Neural cell (in vitro differentiated cells): ENCODE measurements around the gene RDH16. TPM values are rescaled to one million over a fixed set of nuclear protein-coding genes. Genes with fewer than 3 reads are reported as not detected.

Source experiments
- H2AFZ ChIP-seq: fragments of 200-600, 300-800 bp; sonication (generic), shearing (Covaris generic); 2 replicates; pipeline ENCODE4 v1.6.0; 2014; ENCODE audit warnings: low read depth, mild to moderate bottlenecking, antibody characterized with exemption, low read length, moderate library complexity
- H3F3A ChIP-seq: fragments of 200-600 bp; shearing (Covaris generic); 2 replicates; pipeline ENCODE4 v1.6.1; 2016; ENCODE audit warnings: mild to moderate bottlenecking, moderate library complexity, mixed read lengths, antibody characterized with exemption, low read length; ENCODE audit not compliant: insufficient read depth, poor library complexity, severe bottlenecking
- H3K27ac ChIP-seq: fragments of 200-600, 300-800 bp; sonication (generic), shearing (Covaris generic); 2 replicates; pipeline ENCODE4 v1.5.1; 2014; ENCODE audit warnings: mild to moderate bottlenecking, low read length, moderate library complexity
- H3K27me3 ChIP-seq: fragments of 300-800, 200-600 bp; sonication (generic), shearing (Covaris generic); 2 replicates; pipeline ENCODE4 v1.6.0; 2014; ENCODE audit warnings: mild to moderate bottlenecking, low read depth, low read length, moderate library complexity; ENCODE audit not compliant: insufficient read depth
- H3K36me3 ChIP-seq: fragments of 300-800, 200-600 bp; sonication (generic), shearing (Covaris generic); 2 replicates; pipeline ENCODE4 v1.5.1; 2014; ENCODE audit warnings: mild to moderate bottlenecking, antibody characterized with exemption, low read length, moderate library complexity; ENCODE audit not compliant: insufficient read depth
- H3K4me2 ChIP-seq: fragments of 300-800, 200-600 bp; sonication (generic), shearing (Covaris generic); 2 replicates; pipeline ENCODE4 v1.6.0; 2014; ENCODE audit warnings: mild to moderate bottlenecking, low read length
- H3K4me3 ChIP-seq: fragments of 300-800, 200-600 bp; sonication (generic), shearing (Covaris generic); 2 replicates; pipeline ENCODE4 v1.5.1; 2014; ENCODE audit warnings: mild to moderate bottlenecking, low read length, moderate library complexity
- H3K79me2 ChIP-seq: fragments of 200-600 bp; shearing (Covaris generic); replicated peaks from 2 replicates; pipeline ENCODE4 v1.6.0; 2014; ENCODE audit warnings: mild to moderate bottlenecking, low read length, moderate library complexity; ENCODE audit not compliant: insufficient read depth
- H3K9ac ChIP-seq: fragments of 300-800, 200-600 bp; sonication (generic), shearing (Covaris generic); 2 replicates; pipeline ENCODE4 v1.6.1; 2016; ENCODE audit warnings: mild to moderate bottlenecking, low read length, mixed read lengths
- H3K9me2 ChIP-seq: fragments of 200-600 bp; shearing (Covaris generic); 2 replicates; pipeline ENCODE4 v1.6.1; 2016; ENCODE audit warnings: mild to moderate bottlenecking, low read length, mixed read lengths; ENCODE audit not compliant: insufficient read depth
- H3K9me3 ChIP-seq: fragments of 200-600, 300-800 bp; sonication (generic), shearing (Covaris generic); 2 replicates; pipeline ENCODE4 v1.6.1; 2016; ENCODE audit warnings: mild to moderate bottlenecking, mixed run types, low read length, moderate library complexity, mixed read lengths
- H4K20me1 ChIP-seq: fragments of 200-600 bp; shearing (Covaris generic); 2 replicates; pipeline ENCODE4 v1.6.1; 2016; ENCODE audit warnings: mild to moderate bottlenecking, mixed run types; ENCODE audit not compliant: insufficient read depth
- EP300 ChIP-seq: fragments of 450-650 bp; conservative IDR thresholded peaks from 2 replicates; pipeline ENCODE4 v1.6.1; 2014; ENCODE audit warnings: antibody characterized with exemption, mild to moderate bottlenecking, moderate library complexity; ENCODE audit not compliant: poor library complexity, severe bottlenecking
- EZH2 ChIP-seq: fragments of 200-600, 300-800 bp; shearing (Covaris generic), sonication (generic); IDR thresholded peaks from 2 replicates; pipeline ENCODE4 v1.6.1; 2014; ENCODE audit warnings: antibody characterized with exemption, low read length, borderline replicate concordance, mild to moderate bottlenecking; ENCODE audit not compliant: insufficient read depth, poor library complexity, severe bottlenecking
- MXI1 ChIP-seq: fragments of 450-650 bp; conservative IDR thresholded peaks from 2 replicates; pipeline ENCODE4 v1.6.1; 2014; ENCODE audit warnings: antibody characterized with exemption, mild to moderate bottlenecking; ENCODE audit not compliant: poor library complexity, severe bottlenecking
- POLR2AphosphoS5 ChIP-seq: IDR thresholded peaks from 2 replicates; pipeline ENCODE4 v1.6.1; 2012
- RAD21 ChIP-seq: fragments of 450-650 bp; conservative IDR thresholded peaks from 2 replicates; pipeline ENCODE4 v1.6.1; 2014; ENCODE audit warnings: antibody characterized with exemption, mild to moderate bottlenecking, moderate library complexity
- SMC3 ChIP-seq: fragments of 450-650 bp; conservative IDR thresholded peaks from 2 replicates; pipeline ENCODE4 v1.6.1; 2014; ENCODE audit warnings: antibody characterized with exemption, mild to moderate bottlenecking, moderate library complexity; ENCODE audit not compliant: poor library complexity
- TAF1 ChIP-seq: IDR thresholded peaks from 2 replicates; pipeline ENCODE4 v1.6.1; 2012; ENCODE audit warnings: low read depth
- polyA plus RNA-seq: library from polyadenylated mRNA; depleted of rRNA; stranded (reverse); fragments of >200 nt; gene quantifications from 2 replicates; pipeline ENCODE4 v1.2.3, GENCODE V29; 2014
- TF ChIP-seq, protein P1 (sequence below): fragments of 450-650 bp; IDR thresholded peaks from 2 replicates; pipeline ENCODE4 v1.5.1; 2014; ENCODE audit warnings: antibody characterized with exemption, mild to moderate bottlenecking, moderate library complexity; ENCODE audit not compliant: poor library complexity, severe bottlenecking
- TF ChIP-seq, protein P2 (sequence below): IDR thresholded peaks from 2 replicates; pipeline ENCODE4 v1.6.1; 2012; ENCODE audit warnings: borderline replicate concordance

RDH16 gene
- polyA plus RNA-seq, 1 donor from 2014 or later: 1.0 TPM

DNA sequence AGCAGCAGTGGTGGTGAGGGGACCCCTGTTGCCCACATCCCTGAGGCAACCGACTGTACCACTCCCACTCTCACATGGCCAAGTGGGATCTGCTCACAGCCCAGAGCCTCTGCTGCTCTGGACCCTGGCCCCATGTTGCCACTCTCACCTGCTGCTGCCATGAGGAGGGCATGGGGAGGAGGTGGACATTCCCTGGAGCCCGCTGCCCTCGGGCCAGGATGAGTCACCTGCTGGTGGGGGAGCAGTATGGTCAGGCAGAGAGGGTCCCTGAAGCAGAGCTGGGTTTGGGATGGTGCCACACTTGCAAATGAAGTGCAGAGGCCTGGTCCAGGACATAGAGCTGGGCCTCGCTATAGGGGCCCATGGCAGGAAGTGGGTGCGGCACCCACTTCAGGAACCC is 49.3 kb downstream of the RDH16 start:
- Histone ChIP-seq H3K4me3 (no peak overlapping the region), H3K9me3 (no peaks in the 10 kb centered on the region), H3K27ac (no peak overlapping the region), H3K36me3 (no peaks in the 10 kb centered on the region), H3K4me2 (no peak overlapping the region), H3K9ac (no peak overlapping the region), H2AFZ (no peak overlapping the region), H3K27me3 (no peaks in the 10 kb centered on the region), H3F3A (no peaks in the 10 kb centered on the region), H3K9me2 (no peaks in the 10 kb centered on the region), H3K79me2 (no peaks in the 10 kb centered on the region), H4K20me1 (no peaks in the 10 kb centered on the region)
- TF ChIP-seq RAD21 (no peak), TAF1 (no peak), EP300 (no peak), MXI1 (no peak), EZH2 (no peak), POLR2AphosphoS5 (no peak), SMC3 (no peak)
- TF ChIP-seq, protein P1, sequence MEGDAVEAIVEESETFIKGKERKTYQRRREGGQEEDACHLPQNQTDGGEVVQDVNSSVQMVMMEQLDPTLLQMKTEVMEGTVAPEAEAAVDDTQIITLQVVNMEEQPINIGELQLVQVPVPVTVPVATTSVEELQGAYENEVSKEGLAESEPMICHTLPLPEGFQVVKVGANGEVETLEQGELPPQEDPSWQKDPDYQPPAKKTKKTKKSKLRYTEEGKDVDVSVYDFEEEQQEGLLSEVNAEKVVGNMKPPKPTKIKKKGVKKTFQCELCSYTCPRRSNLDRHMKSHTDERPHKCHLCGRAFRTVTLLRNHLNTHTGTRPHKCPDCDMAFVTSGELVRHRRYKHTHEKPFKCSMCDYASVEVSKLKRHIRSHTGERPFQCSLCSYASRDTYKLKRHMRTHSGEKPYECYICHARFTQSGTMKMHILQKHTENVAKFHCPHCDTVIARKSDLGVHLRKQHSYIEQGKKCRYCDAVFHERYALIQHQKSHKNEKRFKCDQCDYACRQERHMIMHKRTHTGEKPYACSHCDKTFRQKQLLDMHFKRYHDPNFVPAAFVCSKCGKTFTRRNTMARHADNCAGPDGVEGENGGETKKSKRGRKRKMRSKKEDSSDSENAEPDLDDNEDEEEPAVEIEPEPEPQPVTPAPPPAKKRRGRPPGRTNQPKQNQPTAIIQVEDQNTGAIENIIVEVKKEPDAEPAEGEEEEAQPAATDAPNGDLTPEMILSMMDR: no peak
- TF ChIP-seq, protein P2, sequence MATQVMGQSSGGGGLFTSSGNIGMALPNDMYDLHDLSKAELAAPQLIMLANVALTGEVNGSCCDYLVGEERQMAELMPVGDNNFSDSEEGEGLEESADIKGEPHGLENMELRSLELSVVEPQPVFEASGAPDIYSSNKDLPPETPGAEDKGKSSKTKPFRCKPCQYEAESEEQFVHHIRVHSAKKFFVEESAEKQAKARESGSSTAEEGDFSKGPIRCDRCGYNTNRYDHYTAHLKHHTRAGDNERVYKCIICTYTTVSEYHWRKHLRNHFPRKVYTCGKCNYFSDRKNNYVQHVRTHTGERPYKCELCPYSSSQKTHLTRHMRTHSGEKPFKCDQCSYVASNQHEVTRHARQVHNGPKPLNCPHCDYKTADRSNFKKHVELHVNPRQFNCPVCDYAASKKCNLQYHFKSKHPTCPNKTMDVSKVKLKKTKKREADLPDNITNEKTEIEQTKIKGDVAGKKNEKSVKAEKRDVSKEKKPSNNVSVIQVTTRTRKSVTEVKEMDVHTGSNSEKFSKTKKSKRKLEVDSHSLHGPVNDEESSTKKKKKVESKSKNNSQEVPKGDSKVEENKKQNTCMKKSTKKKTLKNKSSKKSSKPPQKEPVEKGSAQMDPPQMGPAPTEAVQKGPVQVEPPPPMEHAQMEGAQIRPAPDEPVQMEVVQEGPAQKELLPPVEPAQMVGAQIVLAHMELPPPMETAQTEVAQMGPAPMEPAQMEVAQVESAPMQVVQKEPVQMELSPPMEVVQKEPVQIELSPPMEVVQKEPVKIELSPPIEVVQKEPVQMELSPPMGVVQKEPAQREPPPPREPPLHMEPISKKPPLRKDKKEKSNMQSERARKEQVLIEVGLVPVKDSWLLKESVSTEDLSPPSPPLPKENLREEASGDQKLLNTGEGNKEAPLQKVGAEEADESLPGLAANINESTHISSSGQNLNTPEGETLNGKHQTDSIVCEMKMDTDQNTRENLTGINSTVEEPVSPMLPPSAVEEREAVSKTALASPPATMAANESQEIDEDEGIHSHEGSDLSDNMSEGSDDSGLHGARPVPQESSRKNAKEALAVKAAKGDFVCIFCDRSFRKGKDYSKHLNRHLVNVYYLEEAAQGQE: no peak

DNA sequence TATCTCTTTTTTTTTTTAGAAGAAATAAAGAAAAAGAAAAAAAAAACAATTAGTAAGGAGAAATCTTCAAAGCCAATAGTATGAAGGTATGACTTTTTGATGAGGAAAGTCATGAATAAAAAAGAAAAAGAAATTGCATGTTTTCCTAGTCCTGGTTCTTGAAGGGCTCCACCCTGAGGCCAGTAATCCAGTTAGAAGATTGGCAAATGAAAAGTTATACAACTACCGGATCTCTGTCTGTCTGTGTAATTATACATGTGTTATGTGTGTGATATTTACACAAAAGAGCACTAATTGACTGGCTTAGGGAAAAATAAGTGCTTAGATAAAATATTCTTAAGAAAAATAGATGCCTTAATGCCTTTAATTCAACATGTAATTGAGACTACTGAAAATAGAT is 51.6 kb downstream of the RDH16 start:
- Histone ChIP-seq H3K4me2 (no peak overlapping the region), H3F3A (no peaks in the 10 kb centered on the region), H4K20me1 (no peaks in the 10 kb centered on the region), H3K9me2 (no peaks in the 10 kb centered on the region), H3K79me2 (no peaks in the 10 kb centered on the region), H2AFZ (no peak overlapping the region), H3K36me3 (no peaks in the 10 kb centered on the region), H3K9ac (no peak overlapping the region), H3K4me3 (no peak overlapping the region), H3K27ac (no peak overlapping the region), H3K9me3 (no peaks in the 10 kb centered on the region), H3K27me3 (no peaks in the 10 kb centered on the region)
- TF ChIP-seq EP300: no peak

DNA sequence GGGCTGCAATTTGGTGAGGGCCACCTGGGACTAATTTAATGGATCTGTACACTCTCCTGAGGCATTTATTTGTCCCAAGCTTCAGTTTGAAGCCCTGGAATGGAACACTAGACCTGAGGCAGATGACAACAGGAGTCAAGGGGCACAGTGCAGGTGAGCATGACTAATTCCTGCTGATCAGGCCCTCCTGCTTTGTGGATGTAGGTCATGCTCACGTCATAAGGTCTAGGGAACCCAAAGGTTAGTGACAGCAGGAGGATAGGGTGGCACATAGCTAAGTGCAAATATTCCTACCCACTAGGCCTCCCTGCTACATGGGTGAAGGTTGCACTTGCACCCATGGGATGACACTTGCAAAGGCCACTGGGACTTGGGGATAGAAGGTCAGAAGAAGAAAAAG is 54.0 kb downstream of the RDH16 start:
- TF ChIP-seq RAD21: no peak
- TF ChIP-seq, protein P2: no peak
- no peak for TF ChIP-seq EZH2
- TF ChIP-seq EP300: no peak
- no peak for TF ChIP-seq MXI1
- TF ChIP-seq SMC3: no peak
- no peaks in the 10 kb centered on the region for H3K27me3 ChIP-seq
- H3K9ac ChIP-seq: no peak overlapping the region
- no peak overlapping the region for H3K4me2 ChIP-seq
- H2AFZ ChIP-seq: no peak overlapping the region
- no peak overlapping the region for H3K27ac ChIP-seq
- H3K79me2 ChIP-seq: no peaks in the 10 kb centered on the region
- H3K9me2 ChIP-seq: no peaks in the 10 kb centered on the region
- no peak overlapping the region for H3K4me3 ChIP-seq
- H3F3A ChIP-seq: no peaks in the 10 kb centered on the region
- no peaks in the 10 kb centered on the region for H4K20me1 ChIP-seq
- H3K9me3 ChIP-seq: no peaks in the 10 kb centered on the region
- no peaks in the 10 kb centered on the region for H3K36me3 ChIP-seq
